Mesodermal cell (in vitro differentiated cells): ENCODE data around the gene NUDT9.
"Not testable (repeated sequence)": the region's sequence is repeated elsewhere in the genome, so short reads cannot be mapped to it uniquely, and the experiment has no call there.

Source experiments
- H3K27ac ChIP-seq: 2 replicates; pipeline ENCODE4 v1.7.0; 2013; ENCODE audit warnings: mild to moderate bottlenecking, low read depth, low read length, moderate library complexity; ENCODE audit not compliant: severe bottlenecking
- H3K36me3 ChIP-seq: 2 replicates; pipeline ENCODE4 v1.7.1; 2013; ENCODE audit warnings: mild to moderate bottlenecking, low read length, moderate library complexity; ENCODE audit not compliant: control insufficient read depth, insufficient read depth
- H3K4me1 ChIP-seq: one replicate; pipeline ENCODE4 v1.7.1; 2013; ENCODE audit warnings: mild to moderate bottlenecking, low read length; ENCODE audit not compliant: insufficient read depth, control insufficient read depth, poor library complexity, severe bottlenecking
- H3K4me3 ChIP-seq: 2 replicates; pipeline ENCODE4 v1.7.0; 2013; ENCODE audit warnings: low read length, control low read depth, mild to moderate bottlenecking; ENCODE audit not compliant: insufficient read depth, poor library complexity, severe bottlenecking; ENCODE audit errors: extremely low read depth
- H3K9me3 ChIP-seq: 2 replicates; pipeline ENCODE4 v1.7.1; 2013; ENCODE audit warnings: mild to moderate bottlenecking, low read length, moderate library complexity; ENCODE audit not compliant: control insufficient read depth
- WGBS, 2 experiments: methylation state at CpG; one replicate each; pipeline ENCODE4 v1.1.5; 2013; ENCODE audit warnings: missing lambda C conversion rate in 2 of 2; ENCODE audit not compliant: insufficient coverage in 2 of 2; 5-methylcytosine and 5-hydroxymethylcytosine counted together

NUDT9 gene

GRCh38 chr4:87425711-87426110 lies 3.3 kb downstream of the NUDT9 start:
- no peaks in the 10 kb centered on the region for H3K36me3 ChIP-seq
- WGBS, 2 experiments = 100% methylated on average over 1 to 2 of the region's 2 CpGs
- no peak overlapping the region for H3K4me3 ChIP-seq
- no peaks in the 10 kb centered on the region for H3K9me3 ChIP-seq
- no peaks in the 10 kb centered on the region for H3K4me1 ChIP-seq
- no peak overlapping the region for H3K27ac ChIP-seq

DNA sequence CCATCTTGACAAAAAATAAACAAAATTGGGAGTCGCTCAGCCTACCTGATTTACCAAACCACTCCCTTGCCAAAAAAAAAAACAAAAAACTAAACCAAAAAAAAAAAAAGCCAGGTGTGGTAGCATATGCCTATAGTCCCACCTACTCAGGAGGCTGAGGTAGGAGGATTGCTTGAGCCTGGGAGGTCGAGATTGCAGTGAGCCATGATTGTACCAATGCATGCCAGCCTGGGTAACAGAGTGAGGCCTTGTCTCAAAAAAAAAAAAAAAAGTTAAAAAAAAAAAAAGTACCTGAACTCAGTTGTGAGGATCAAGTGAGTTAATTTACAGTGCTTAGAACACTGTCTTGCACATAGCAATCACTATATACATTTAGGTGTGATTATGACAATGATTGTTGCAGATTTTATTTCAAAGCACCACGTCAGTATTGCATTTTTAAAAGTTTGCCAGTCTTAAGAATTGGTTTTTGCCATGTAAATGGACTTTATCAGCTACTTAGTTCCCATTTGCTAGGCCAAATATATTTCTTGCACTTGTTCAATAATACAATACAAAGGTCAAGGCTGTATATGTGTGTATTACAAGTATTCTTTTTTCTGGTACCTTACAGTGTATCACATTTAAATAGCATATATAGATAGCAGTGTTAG lies 4.6 kb downstream of the NUDT9 start:
- no peaks in the 10 kb centered on the region for H3K36me3 ChIP-seq
- H3K4me3 ChIP-seq = no peak overlapping the region
- H3K9me3 ChIP-seq = no peaks in the 10 kb centered on the region
- H3K27ac ChIP-seq = no peak overlapping the region
- H3K4me1 ChIP-seq = no peaks in the 10 kb centered on the region
- WGBS, 2 experiments = 83% methylated on average over 2 of the region's 3 CpGs; no CpG with 5 or more reads in 1 of the 2 experiments

DNA sequence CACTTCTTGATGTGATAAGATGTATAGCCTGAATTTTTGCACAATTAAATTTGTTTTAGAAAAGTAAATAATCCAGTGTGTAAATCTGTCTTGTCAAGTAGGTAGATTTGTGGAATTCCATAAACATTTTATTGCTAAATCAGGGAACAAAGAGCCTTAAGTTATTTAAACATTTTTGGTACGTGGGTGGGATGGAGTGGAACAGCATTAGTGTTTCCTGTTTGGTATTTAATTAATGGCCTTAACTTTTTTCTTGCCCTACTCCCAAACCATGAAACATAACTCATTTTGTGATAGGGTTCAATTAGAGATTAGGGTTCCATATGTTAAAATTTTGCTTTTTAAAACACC lies 5.1 kb downstream of the NUDT9 start:
- no peaks in the 10 kb centered on the region for H3K9me3 ChIP-seq
- WGBS, 2 experiments = no CpG with 5 or more reads among the region's 1 CpG

DNA sequence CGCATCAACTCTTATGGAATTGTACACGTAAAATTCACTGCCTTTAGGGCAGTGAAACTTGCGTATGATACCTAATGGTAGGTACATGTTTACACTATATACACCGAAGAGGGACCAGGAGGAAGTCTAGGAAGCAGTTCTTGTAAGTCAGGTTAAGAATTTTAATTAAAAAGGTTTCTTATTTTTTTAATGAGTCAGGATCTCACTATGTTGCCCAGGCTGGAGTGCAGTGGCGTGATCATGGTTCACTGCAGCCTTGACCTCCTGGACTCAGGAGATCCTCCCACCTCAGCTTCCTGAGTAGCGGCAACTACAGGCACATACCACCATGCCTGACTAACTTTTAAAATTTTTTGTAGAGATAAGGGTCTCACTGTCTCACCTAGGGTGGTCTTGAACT lies 6.6 kb downstream of the NUDT9 start:
- no peaks in the 10 kb centered on the region for H3K36me3 ChIP-seq
- no peaks in the 10 kb centered on the region for H3K9me3 ChIP-seq
- WGBS, 2 experiments = 100% methylated on average over 1 to 5 of the region's 6 CpGs
- no peak overlapping the region for H3K27ac ChIP-seq
- H3K4me1 ChIP-seq = no peaks in the 10 kb centered on the region
- no peak overlapping the region for H3K4me3 ChIP-seq

More for the DNA sequence above, 5.1 kb downstream of the NUDT9 start:
- no peaks in the 10 kb centered on the region for H3K36me3 ChIP-seq
- no peaks in the 10 kb centered on the region for H3K4me1 ChIP-seq
- no peak overlapping the region for H3K4me3 ChIP-seq
- no peak overlapping the region for H3K27ac ChIP-seq

DNA sequence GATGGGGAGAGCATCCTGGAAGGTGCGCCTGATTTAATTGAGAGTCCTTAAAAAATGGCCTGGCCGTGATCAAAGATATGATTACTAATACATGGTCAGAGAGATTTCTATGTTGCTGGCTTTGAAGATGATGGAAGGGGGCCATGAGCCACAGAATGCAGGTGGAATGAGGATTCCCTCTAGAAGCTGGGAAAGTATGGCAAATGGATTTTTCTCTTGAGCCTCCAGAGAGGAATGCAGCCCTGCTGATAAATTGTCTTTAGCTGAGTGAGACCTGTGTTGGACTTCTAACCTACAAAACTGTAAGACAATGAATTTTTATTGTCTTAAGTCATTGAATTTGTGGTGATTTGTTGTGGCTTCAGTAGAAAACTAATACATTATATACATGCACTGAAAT lies 7.7 kb downstream of the NUDT9 start:
- Histone ChIP-seq H3K36me3 (peaks cover 3% of the 10 kb centered on the region), H3K27ac (no peak overlapping the region), H3K9me3 (no peaks in the 10 kb centered on the region), H3K4me3 (no peak overlapping the region), H3K4me1 (no peaks in the 10 kb centered on the region)
- 100% methylated on average over 2 of the region's 2 CpGs for WGBS, 2 experiments

GRCh38 chr4:87433342-87433741 lies 11.0 kb downstream of the NUDT9 start:
- no peaks in the 10 kb centered on the region for H3K4me1 ChIP-seq
- H3K36me3 ChIP-seq = peaks cover 19% of the 10 kb centered on the region
- no CpG with 5 or more reads among the region's 2 CpGs for WGBS, 2 experiments
- H3K9me3 ChIP-seq = no peaks in the 10 kb centered on the region
- no peak overlapping the region for H3K27ac ChIP-seq
- H3K4me3 ChIP-seq = no peak overlapping the region

DNA sequence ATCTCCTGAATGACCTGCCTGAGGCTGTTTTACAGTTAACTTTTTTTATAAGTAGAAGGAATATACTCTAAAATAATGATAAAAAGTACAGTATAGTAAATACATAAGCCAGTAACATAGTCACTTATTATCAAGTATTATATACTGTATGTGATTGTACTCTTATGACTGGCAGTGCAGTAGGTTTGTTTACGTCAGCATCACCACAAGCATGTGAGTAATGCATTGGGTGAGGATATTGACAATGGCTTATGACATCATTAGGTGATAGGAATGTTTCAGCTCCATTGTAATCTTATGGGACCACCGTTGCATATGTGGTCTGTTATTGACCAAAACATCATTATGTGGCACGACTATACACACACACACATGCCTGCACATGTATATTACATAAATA lies 20.5 kb downstream of the NUDT9 start:
- 100% methylated on average over 1 of the region's 3 CpGs; no CpG with 5 or more reads in 1 of the 2 experiments for WGBS, 2 experiments
- H3K9me3 ChIP-seq = no peaks in the 10 kb centered on the region
- H3K27ac ChIP-seq = no peak overlapping the region
- no peak overlapping the region for H3K4me3 ChIP-seq
- H3K4me1 ChIP-seq = no peaks in the 10 kb centered on the region
- H3K36me3 ChIP-seq = peaks cover 41% of the 10 kb centered on the region

DNA sequence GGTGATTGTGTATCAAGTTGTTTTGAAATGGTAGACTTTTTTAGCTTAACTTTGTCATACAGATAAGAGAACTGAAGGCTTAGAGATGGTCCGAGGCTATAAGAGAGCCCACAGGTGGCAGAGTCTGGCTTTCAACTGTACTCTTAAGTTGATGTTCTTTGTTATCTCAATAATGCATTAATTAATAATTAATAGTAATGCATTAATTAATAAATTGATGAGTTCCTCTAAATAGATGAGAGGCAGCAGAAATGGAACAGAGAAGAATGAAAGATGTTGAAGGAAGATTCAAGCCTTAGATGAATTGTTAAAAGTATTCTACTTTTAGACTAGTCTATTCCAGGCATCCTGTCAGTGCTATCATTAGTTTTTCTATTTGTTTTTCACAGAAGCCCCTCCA lies 22.4 kb downstream of the NUDT9 start:
- Histone ChIP-seq H3K9me3 (no peaks in the 10 kb centered on the region), H3K4me3 (no peak overlapping the region), H3K4me1 (no peaks in the 10 kb centered on the region), H3K27ac (no peak overlapping the region), H3K36me3 (peaks cover 38% of the 10 kb centered on the region)
- WGBS, 2 experiments = no CpG with 5 or more reads among the region's 1 CpG

GRCh38 chr4:87445964-87446363 lies 23.6 kb downstream of the NUDT9 start:
- Histone ChIP-seq H3K27ac (no peak overlapping the region), H3K9me3 (no peaks in the 10 kb centered on the region), H3K4me3 (no peak overlapping the region), H3K36me3 (peaks cover 48% of the 10 kb centered on the region), H3K4me1 (no peaks in the 10 kb centered on the region)
- 100% methylated on average over 2 of the region's 3 CpGs; no CpG with 5 or more reads in 1 of the 2 experiments for WGBS, 2 experiments

DNA sequence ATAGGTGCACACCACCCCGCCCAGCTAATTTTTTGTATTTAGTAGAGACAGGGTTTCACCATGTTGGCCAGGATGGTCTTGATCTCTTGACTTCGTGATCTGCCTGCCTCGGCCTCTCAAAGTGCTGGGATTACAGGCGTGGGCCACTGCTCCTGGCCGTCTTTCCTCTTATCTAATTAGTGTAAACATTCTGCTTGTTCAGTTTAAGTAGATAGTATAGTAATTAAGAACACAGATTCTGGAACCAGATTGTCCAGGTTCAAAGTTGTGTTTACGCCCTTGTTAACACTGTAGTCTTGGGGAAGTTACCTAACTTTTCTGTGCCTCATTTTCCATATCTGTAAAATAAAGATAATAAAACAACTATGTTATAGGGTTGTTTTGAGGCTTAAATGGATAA lies 24.0 kb downstream of the NUDT9 start:
- not testable (repeated sequence) for H3K4me3 ChIP-seq, H3K9me3 ChIP-seq, H3K4me1 ChIP-seq, H3K27ac ChIP-seq
- 87 to 89% methylated on average over 2 to 5 of the region's 6 CpGs for WGBS, 2 experiments
- H3K36me3 ChIP-seq = peaks cover 51% of the 10 kb centered on the region

DNA sequence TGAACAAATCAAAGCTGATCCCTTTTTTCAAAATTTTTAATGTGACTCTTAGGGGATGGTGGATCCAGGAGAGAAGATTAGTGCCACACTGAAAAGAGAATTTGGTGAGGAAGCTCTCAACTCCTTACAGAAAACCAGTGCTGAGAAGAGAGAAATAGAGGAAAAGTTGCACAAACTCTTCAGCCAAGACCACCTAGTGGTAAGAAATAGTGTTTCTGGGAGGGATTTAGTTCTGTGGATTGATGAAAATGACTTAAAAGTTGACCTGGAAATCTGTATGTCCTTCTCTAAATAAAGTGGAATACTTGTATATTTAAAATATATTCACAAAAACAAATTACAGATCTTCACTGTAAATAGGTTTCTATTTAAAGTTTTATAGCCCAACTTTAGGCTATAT lies 29.2 kb downstream of the NUDT9 start:
- Histone ChIP-seq H3K4me3 (no peak overlapping the region), H3K4me1 (peaks cover 7% of the 10 kb centered on the region), H3K27ac (no peak overlapping the region), H3K9me3 (no peaks in the 10 kb centered on the region), H3K36me3 (peaks cover 37% of the 10 kb centered on the region)
